A673 (cell line): ENCODE results near the gene WBP2.

Experiments
- EZH2 ChIP-seq: fragments of 200-600 bp; sonication (generic); IDR thresholded peaks from 2 replicates; pipeline ENCODE4 v1.6.1; 2017; ENCODE audit warnings: borderline replicate concordance, low read depth, mild to moderate bottlenecking, mixed read lengths, antibody characterized with exemption, low read length; ENCODE audit not compliant: poor library complexity, severe bottlenecking
- TF ChIP-seq, protein P1 (sequence below): fragments of 300-800, 200-600 bp; sonication (generic); conservative IDR thresholded peaks from 2 replicates; pipeline ENCODE4 v1.5.1; 2017; ENCODE audit warnings: low read depth, mild to moderate bottlenecking, antibody characterized with exemption, low read length, moderate library complexity, mixed read lengths

GRCh38 chr17:75898065-75898464, 42.9 kb upstream of the WBP2 start:
- TF ChIP-seq, protein P1, sequence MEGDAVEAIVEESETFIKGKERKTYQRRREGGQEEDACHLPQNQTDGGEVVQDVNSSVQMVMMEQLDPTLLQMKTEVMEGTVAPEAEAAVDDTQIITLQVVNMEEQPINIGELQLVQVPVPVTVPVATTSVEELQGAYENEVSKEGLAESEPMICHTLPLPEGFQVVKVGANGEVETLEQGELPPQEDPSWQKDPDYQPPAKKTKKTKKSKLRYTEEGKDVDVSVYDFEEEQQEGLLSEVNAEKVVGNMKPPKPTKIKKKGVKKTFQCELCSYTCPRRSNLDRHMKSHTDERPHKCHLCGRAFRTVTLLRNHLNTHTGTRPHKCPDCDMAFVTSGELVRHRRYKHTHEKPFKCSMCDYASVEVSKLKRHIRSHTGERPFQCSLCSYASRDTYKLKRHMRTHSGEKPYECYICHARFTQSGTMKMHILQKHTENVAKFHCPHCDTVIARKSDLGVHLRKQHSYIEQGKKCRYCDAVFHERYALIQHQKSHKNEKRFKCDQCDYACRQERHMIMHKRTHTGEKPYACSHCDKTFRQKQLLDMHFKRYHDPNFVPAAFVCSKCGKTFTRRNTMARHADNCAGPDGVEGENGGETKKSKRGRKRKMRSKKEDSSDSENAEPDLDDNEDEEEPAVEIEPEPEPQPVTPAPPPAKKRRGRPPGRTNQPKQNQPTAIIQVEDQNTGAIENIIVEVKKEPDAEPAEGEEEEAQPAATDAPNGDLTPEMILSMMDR: no peak
- TF ChIP-seq EZH2: no peak
